HG03442 (cell line): Measurements from ENCODE around the gene LENG1.
"Not testable (repeated sequence)": the region's sequence is repeated elsewhere in the genome, so short reads cannot be mapped to it uniquely, and the experiment has no call there.

Experiments used
- ATAC-seq: cut with Tn5 transposase; IDR thresholded peaks from one replicate; pipeline ENCODE4 v1.9.1; 2021; ENCODE audit warnings: mild to moderate bottlenecking, moderate library complexity; ENCODE audit not compliant: unreplicated experiment

Gene LENG1

GRCh38 chr19:54159352-54160181 is at the start of gene LENG1:
Gene LENG1 (minus strand): TSS chr19:54159721. CDS start chr19:54159695, 26 bp downstream.
- peak; percentile 86 for ATAC-seq

- no peak for ATAC-seq
These were observed 49.2 kb upstream of the LENG1 start for GRCh38 chr19:54208784-54209057.

- peak; percentile 39 for ATAC-seq
These were observed 48.7 kb upstream of the LENG1 start for GRCh38 chr19:54207983-54208783.

GRCh38 chr19:54207676-54207982 is 48.1 kb upstream of the LENG1 start:
- ATAC-seq: no peak

DNA sequence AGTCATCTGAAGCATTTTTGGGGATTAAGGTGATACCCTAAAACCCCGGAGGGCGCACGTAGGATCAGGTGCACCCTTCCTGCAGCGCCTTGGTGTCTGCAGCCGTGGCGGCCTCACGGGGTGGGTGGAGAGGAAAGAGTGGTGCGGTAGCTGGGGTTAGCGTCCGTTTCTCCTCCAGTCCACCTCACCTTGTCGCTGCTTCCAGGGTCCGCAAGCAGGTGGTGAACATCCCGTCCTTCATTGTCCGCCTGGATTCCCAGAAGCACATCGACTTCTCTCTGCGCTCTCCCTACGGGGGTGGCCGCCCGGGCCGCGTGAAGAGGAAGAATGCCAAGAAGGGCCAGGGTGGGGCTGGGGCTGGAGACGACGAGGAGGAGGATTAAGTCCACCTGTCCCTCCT is 47.7 kb upstream of the LENG1 start:
- not testable (repeated sequence) for ATAC-seq

DNA sequence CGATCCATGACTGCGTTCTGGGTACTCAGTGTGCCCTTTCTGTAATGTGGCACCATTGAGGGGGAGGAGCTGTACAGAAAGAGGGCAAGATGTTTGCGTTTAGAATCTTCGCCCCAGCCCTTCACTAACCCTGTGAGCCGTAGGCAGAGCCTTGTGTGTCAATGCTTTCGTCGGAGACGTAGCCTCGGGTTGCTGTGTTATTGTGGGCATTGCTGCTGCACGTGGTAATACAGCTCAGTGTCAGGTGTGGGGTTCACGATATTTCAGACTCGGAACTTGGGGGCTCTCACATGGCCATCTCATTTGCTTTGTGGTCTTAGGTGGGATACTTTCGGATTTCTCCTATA is 47.3 kb upstream of the LENG1 start:
- no peak for ATAC-seq

DNA sequence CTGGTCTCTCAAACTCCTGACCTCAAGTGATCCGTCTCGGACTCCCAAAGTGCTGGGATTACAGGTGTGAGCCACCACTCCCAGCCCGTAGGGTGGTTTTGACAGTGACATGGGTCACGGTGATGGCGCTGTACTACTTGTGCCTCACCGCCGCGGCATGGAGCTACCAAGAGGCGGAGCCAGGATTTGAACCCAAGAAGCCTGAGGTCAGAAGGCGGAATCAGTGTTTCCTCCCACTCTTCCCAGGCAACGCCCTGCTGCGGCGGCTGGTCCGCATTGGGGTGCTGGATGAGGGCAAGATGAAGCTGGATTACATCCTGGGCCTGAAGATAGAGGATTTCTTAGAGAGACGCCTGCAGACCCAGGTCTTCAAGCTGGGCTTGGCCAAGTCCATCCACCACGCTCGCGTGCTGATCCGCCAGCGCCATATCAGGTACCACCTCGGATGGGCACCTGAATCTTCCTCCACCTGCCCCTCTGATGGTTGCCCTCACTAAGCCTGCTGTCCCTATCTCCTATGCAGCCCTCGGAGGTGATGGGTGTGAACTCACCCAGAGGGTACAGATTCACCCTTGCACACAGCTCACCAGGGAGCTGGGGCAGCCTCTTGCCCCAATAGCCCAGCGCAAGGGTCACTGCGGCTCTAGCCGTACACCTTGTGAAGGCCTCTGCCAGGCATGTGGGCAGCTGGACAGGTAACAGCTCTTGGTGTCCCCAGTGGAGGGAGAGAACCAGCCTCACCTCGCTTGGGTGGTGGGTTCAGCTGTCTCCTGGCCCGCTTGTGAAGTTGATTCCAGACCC is 46.7 kb upstream of the LENG1 start:
- ATAC-seq: no peak

DNA sequence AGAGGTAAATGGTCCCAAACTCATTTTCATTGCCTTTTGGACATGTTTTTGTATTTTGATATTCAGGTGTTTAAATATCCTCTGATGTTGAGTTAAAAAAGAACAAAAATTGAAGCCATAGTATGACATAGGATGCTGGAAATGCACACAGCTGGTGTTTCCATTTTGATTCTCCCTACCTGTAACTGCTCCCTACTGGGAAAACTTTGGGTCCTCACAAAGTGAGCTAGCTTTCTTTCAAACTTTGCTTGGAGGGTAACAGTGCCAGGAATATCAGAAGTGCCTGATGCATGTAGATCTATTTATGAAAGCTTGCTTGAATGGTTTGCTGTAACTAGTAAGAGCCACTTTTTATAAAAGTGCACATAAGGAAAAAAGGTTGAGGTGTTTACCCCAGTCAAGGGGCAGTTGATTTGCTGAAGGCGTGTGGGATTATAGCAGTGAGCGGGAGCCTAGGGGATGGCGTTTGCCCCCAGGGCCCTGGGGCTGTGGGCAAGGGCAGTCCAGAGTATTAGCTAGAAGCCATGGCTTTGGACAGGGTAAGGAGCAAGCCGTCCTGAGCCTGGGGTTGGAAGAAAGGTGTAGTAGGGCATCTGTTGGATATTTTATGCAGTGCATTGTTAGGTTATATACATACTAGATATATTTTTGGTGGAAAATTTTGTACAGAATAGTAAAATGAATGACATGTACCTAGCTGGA is 45.4 kb upstream of the LENG1 start:
- no peak for ATAC-seq

DNA sequence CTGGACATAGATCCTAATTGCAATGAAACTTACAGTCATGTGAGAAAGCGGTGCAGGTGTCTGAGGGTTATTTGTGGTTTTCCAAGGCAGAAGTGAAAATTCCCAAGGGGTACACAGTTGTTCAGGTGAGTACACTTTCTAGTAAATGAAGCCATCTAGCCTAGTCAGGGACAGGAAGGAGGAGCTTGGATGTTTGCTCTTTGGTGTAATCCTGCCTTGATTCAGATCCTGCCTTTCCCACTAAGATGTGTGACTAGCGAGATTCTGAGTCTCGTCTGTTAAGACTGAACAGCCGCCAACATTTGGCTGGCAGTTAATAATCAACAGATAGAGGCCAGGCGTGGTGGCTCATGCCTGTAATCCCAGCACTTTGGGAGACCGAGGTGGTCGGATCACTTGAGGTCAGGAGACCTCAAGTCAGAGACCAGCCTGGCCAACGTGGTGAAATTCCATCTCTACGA is 43.7 kb upstream of the LENG1 start:
- ATAC-seq: no peak

- no peak for ATAC-seq
These were observed 42.5 kb upstream of the LENG1 start for GRCh38 chr19:54201980-54202379.

- no peak for ATAC-seq
These were observed 41.7 kb upstream of the LENG1 start for GRCh38 chr19:54201172-54201701.

- ATAC-seq: no peak
These were observed 39.9 kb upstream of the LENG1 start for GRCh38 chr19:54199401-54199800.

- no peak for ATAC-seq
These were observed 37.6 kb upstream of the LENG1 start for GRCh38 chr19:54197121-54197520.

DNA sequence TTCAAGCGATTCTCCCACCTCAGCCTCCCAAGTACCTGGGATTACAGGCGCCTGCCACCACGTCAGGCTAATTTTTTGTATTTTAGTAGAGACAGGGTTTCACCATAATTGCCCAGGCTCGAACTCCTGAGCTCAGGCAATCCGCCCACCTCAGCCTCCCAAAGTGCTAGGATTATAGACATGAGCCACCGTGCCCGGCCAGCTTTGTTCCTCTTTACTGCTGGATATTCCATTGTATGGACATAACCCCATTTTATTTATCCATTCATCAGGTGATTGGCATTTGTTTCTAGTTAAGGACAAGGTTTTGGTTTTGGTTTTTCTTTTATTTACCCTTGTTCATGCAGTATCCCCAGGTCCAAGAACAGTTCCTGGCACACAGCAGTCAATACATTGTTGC is 37.0 kb upstream of the LENG1 start:
- no peak for ATAC-seq

DNA sequence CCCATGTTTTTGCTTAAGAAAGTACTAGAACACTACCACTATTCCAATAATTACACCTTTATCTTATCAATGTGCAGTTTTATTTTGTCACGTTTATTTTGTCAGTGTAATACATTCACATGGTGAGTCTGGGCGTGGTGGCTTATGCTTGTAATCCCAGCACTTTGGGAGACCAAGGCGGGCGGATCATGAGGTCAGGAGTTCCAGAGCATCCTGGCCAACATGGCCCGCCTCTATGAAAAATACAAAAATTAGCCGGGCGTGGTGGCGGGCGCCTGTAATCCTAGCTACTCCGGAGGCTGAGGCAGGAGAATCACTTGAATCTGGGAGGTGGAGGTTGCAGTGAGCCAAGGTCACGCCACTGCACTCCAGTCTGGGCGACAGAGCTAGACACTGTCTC is 34.9 kb upstream of the LENG1 start:
- not testable (repeated sequence) for ATAC-seq

DNA sequence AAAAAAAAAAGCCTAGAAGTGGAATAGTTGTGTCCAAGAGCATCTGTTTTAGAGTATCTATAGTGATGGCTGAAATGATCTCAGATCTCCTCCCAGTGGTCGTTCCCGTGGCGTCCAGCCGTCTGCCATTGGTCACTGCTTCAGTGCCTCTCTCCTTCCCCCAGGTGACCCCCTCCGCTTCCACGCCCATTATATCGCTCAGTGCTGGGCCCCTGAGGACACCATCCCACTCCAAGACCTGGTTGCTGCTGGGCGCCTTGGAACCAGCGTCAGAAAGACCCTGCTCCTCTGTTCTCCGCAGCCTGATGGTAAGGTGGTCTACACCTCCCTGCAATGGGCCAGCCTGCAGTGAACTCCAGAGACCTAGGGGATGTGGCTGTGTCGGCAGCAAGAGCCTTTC is 33.5 kb upstream of the LENG1 start:
- ATAC-seq: no peak

DNA sequence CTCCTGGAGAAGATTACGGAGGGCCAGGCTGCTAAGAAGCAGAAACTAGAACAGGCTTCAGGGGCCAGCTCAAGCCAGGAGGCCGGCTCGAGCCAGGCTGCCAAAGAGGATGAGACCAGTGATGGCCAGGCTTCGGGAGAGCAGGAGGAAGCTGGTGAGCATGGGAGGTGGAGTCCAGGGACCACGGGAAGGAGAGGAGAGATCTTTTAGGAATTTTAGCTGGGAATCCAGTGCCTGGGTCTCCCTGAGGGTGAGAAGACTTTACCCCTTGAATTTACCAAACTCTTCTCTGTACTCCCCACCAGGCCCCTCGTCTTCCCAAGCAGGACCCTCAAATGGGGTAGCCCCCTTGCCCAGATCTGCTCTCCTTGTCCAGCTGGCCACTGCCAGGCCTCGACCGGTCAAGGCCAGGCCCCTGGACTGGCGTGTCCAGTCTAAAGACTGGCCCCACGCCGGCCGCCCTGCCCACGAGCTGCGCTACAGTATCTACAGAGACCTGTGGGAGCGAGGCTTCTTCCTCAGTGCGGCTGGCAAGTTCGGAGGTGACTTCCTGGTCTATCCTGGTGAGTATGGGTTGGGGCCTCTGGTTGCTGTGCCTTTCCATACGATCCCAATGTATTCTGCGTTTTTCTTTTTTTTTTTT is 32.4 kb upstream of the LENG1 start:
- ATAC-seq: no peak

DNA sequence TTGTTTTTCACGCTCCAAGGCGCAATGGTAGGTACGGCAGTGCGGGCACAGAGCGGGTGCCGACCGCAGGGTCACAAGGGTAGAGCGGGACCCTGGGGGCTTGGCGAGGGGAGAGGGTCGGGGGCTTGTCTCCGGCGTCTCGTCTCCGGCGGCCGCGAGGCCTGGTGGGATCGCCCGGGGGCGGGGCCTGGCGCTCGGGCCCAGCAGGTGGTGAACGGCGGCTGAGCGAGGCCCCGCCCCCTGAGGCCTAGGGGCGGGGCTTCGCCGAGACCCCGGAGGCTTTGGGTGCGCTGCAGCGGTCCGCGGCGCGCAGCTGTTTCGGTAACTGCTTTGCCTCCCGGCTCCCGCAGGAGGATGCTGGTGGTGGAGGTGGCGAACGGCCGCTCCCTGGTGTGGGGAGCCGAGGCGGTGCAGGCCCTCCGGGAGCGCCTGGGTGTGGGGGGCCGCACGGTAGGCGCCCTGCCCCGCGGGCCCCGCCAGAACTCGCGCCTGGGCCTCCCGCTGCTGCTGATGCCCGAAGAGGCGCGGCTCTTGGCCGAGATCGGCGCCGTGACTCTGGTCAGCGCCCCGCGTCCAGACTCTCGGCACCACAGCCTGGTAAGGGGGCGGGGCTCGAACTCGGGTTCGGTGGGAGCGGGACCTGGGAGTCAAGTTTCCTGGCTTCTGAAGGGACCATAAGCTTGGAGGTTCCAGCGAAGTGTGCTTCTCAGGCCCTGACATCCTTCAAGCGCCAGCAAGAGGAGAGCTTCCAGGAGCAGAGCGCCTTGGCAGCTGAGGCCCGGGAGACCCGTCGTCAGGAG is 31.7 kb upstream of the LENG1 start, which contains the start of gene TSEN34:
Gene TSEN34 (plus strand): TSS at position 298 of the 800 bp plus-strand sequence. CDS start 57 bp downstream, at position 355.
- ATAC-seq: peak; percentile 17

DNA sequence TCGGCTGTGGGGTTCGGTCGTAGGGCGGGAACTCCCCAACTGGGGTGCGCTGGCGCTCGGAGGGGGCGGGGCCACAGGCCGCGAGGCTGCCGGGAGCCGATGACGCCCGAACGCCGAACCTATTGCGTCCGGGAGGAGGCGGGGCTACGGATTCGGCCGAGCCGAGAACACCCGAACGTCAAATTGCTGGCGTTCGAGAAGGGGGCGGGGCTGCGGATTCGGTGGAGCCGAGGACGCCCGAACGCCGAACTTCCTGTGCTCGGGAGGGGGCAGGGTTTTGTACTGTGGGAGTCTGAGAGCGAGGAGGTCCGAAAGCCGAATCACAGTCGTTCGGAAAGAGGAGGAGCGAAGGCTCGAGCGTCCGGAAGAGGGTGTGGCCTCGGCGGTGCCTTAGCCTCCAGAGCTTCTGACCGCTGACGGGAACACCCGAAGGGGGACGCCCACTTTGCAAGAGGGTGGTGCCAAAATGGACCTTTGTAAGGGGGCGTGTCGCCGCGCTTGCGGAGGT is 31.0 kb upstream of the LENG1 start:
- ATAC-seq: peak; percentile 41
